Thyroid gland (tissue), 4 donors: ENCODE data around the gene PNPLA5. TPM values are rescaled to one million over a fixed set of nuclear protein-coding genes. Genes with fewer than 3 reads are reported as not detected.

Source experiments
- DNase-seq, 2 donors: peaks; one replicate each; pipeline ENCODE4 v3.0.0-alpha.2; 2019
- H3K27ac ChIP-seq, 3 donors: fragments of 200-600 bp; sonication (generic); 1 replicate in 2 of 3; 2 replicates in 1 of 3; pipeline ENCODE4 v1.5.1; 2016 to 2019; ENCODE audit warnings: mild to moderate bottlenecking in 1 of 3, moderate library complexity in 1 of 3
- H3K27me3 ChIP-seq: fragments of 200-600 bp; sonication (generic); one replicate; pipeline ENCODE4 v1.5.1; 2019
- H3K36me3 ChIP-seq, 2 donors: fragments of 200-600 bp; sonication (generic); one replicate each; pipeline ENCODE4 v1.5.1; 2016 to 2019
- H3K4me1 ChIP-seq, 2 donors: fragments of 200-600 bp; sonication (generic); one replicate each; pipeline ENCODE4 v1.5.1; 2017 to 2019
- H3K4me3 ChIP-seq, 3 donors: fragments of 200-600 bp; sonication (generic); replicated peaks in 1 of 3; 1 replicate in 2 of 3; 2 replicates in 1 of 3; pipeline ENCODE4 v1.5.1; 2016; ENCODE audit warnings: mild to moderate bottlenecking in 1 of 3
- H3K9me3 ChIP-seq: fragments of 200-600 bp; sonication (generic); one replicate; pipeline ENCODE4 v1.5.1; 2017
- CTCF ChIP-seq, 6 experiments: fragments of 200-600 bp in 3 of 6; fragments of 450-650 bp in 3 of 6; sonication (generic) in 3 of 6; IDR thresholded peaks; one replicate each; pipeline ENCODE4 v1.5.1; 2016 to 2019; ENCODE audit warnings: antibody characterized with exemption in 6 of 6, mild to moderate bottlenecking in 2 of 6, inconsistent platforms in 1 of 6, moderate library complexity in 1 of 6
- POLR2A ChIP-seq, 2 donors: fragments of 450-650 bp; IDR thresholded peaks; one replicate each; pipeline ENCODE4 v1.6.1; 2017; ENCODE audit warnings: antibody characterized with exemption in 2 of 2, mild to moderate bottlenecking in 2 of 2, moderate library complexity in 1 of 2
- WGBS, 2 donors: methylation state at CpG; one replicate each; pipeline ENCODE4 v1.1.5; 2017; 5-methylcytosine and 5-hydroxymethylcytosine counted together
- intact Hi-C: fragments of 100-400 bp; cut with DNase I; formaldehyde crosslinking; loops from one replicate; pipeline ENCODE4 v1.15.1; 2023
- total RNA-seq, 4 donors: library from RNA; depleted of rRNA; stranded (reverse); fragments of >200 nt; gene quantifications; one replicate each; pipeline ENCODE4 v1.2.3, GENCODE V29; 2016

Gene PNPLA5
- total RNA-seq, 4 donors from 2014 or later: not detected

- Histone ChIP-seq H3K4me3 (no peak overlapping the region), H3K9me3 (no peaks in the 10 kb centered on the region), H3K27ac (no peak overlapping the region), H3K27me3 (no peaks in the 10 kb centered on the region), H3K4me1 (no peaks in the 10 kb centered on the region), H3K36me3 (no peaks in the 10 kb centered on the region)
- intact Hi-C loops: no loop called here
- no peak for TF ChIP-seq POLR2A (IDR thresholded peaks at IDR 0.05)
- no peak for TF ChIP-seq CTCF (IDR thresholded peaks at IDR 0.05)
- WGBS, 2 donors: 81 to 88% methylated on average over 9 of the region's 14 CpGs
- DNase-seq: no peak
These were observed 44.2 kb downstream of the PNPLA5 start for GRCh38 chr22:43847376-43848289.

- Histone ChIP-seq H3K27ac (no peak overlapping the region), H3K36me3 (no peaks in the 10 kb centered on the region), H3K4me3 (no peak overlapping the region), H3K27me3 (no peaks in the 10 kb centered on the region), H3K9me3 (no peaks in the 10 kb centered on the region), H3K4me1 (no peaks in the 10 kb centered on the region)
- 72 to 80% methylated on average over 11 of the region's 11 CpGs for WGBS, 2 donors
- no peak for TF ChIP-seq POLR2A (IDR thresholded peaks at IDR 0.05)
- TF ChIP-seq CTCF (IDR thresholded peaks at IDR 0.05): no peak
- no peak for DNase-seq
- intact Hi-C loops: no loop called here
These were observed 44.8 kb downstream of the PNPLA5 start for GRCh38 chr22:43846966-43847365.

- intact Hi-C loops: no loop called here
- no peaks in the 10 kb centered on the region for H3K27me3 ChIP-seq
- H3K9me3 ChIP-seq: no peaks in the 10 kb centered on the region
- no peaks in the 10 kb centered on the region for H3K4me1 ChIP-seq
- no peak for DNase-seq
- H3K36me3 ChIP-seq: no peaks in the 10 kb centered on the region
- WGBS, 2 donors: 72 to 85% methylated on average over 11 of the region's 11 CpGs
- H3K27ac ChIP-seq: no peak overlapping the region
- TF ChIP-seq CTCF (IDR thresholded peaks at IDR 0.05): no peak
- TF ChIP-seq POLR2A (IDR thresholded peaks at IDR 0.05): no peak
- no peak overlapping the region for H3K4me3 ChIP-seq
These were observed 45.8 kb downstream of the PNPLA5 start for GRCh38 chr22:43845981-43846380.

GRCh38 chr22:43844560-43845545 lies 47.0 kb downstream of the PNPLA5 start:
- H3K4me3 ChIP-seq: no peak overlapping the region
- no peaks in the 10 kb centered on the region for H3K9me3 ChIP-seq
- no peaks in the 10 kb centered on the region for H3K36me3 ChIP-seq
- no peak for TF ChIP-seq POLR2A (IDR thresholded peaks at IDR 0.05)
- TF ChIP-seq CTCF (IDR thresholded peaks at IDR 0.05): no peak
- intact Hi-C loops: no loop called here
- no peak overlapping the region for H3K27ac ChIP-seq
- DNase-seq: no peak
- 79 to 89% methylated on average over 21 to 26 of the region's 31 CpGs for WGBS, 2 donors
- H3K4me1 ChIP-seq: no peaks in the 10 kb centered on the region
- H3K27me3 ChIP-seq: no peaks in the 10 kb centered on the region
